Neural cell (in vitro differentiated cells): ENCODE data around the gene ZBTB48. TPM values are rescaled to one million over a fixed set of nuclear protein-coding genes. Genes with fewer than 3 reads are reported as not detected.

ENCODE experiments used
- H2AFZ ChIP-seq: fragments of 200-600, 300-800 bp; sonication (generic), shearing (Covaris generic); 2 replicates; pipeline ENCODE4 v1.6.0; 2014; ENCODE audit warnings: low read depth, mild to moderate bottlenecking, antibody characterized with exemption, low read length, moderate library complexity
- H3F3A ChIP-seq: fragments of 200-600 bp; shearing (Covaris generic); 2 replicates; pipeline ENCODE4 v1.6.1; 2016; ENCODE audit warnings: mild to moderate bottlenecking, moderate library complexity, mixed read lengths, antibody characterized with exemption, low read length; ENCODE audit not compliant: insufficient read depth, poor library complexity, severe bottlenecking
- H3K27ac ChIP-seq: fragments of 200-600, 300-800 bp; sonication (generic), shearing (Covaris generic); 2 replicates; pipeline ENCODE4 v1.5.1; 2014; ENCODE audit warnings: mild to moderate bottlenecking, low read length, moderate library complexity
- H3K27me3 ChIP-seq: fragments of 300-800, 200-600 bp; sonication (generic), shearing (Covaris generic); 2 replicates; pipeline ENCODE4 v1.6.0; 2014; ENCODE audit warnings: mild to moderate bottlenecking, low read depth, low read length, moderate library complexity; ENCODE audit not compliant: insufficient read depth
- H3K36me3 ChIP-seq: fragments of 300-800, 200-600 bp; sonication (generic), shearing (Covaris generic); 2 replicates; pipeline ENCODE4 v1.5.1; 2014; ENCODE audit warnings: mild to moderate bottlenecking, antibody characterized with exemption, low read length, moderate library complexity; ENCODE audit not compliant: insufficient read depth
- H3K4me2 ChIP-seq: fragments of 300-800, 200-600 bp; sonication (generic), shearing (Covaris generic); 2 replicates; pipeline ENCODE4 v1.6.0; 2014; ENCODE audit warnings: mild to moderate bottlenecking, low read length
- H3K4me3 ChIP-seq: fragments of 300-800, 200-600 bp; sonication (generic), shearing (Covaris generic); 2 replicates; pipeline ENCODE4 v1.5.1; 2014; ENCODE audit warnings: mild to moderate bottlenecking, low read length, moderate library complexity
- H3K79me2 ChIP-seq: fragments of 200-600 bp; shearing (Covaris generic); replicated peaks from 2 replicates; pipeline ENCODE4 v1.6.0; 2014; ENCODE audit warnings: mild to moderate bottlenecking, low read length, moderate library complexity; ENCODE audit not compliant: insufficient read depth
- H3K9ac ChIP-seq: fragments of 300-800, 200-600 bp; sonication (generic), shearing (Covaris generic); 2 replicates; pipeline ENCODE4 v1.6.1; 2016; ENCODE audit warnings: mild to moderate bottlenecking, low read length, mixed read lengths
- H3K9me2 ChIP-seq: fragments of 200-600 bp; shearing (Covaris generic); 2 replicates; pipeline ENCODE4 v1.6.1; 2016; ENCODE audit warnings: mild to moderate bottlenecking, low read length, mixed read lengths; ENCODE audit not compliant: insufficient read depth
- H3K9me3 ChIP-seq: fragments of 200-600, 300-800 bp; sonication (generic), shearing (Covaris generic); 2 replicates; pipeline ENCODE4 v1.6.1; 2016; ENCODE audit warnings: mild to moderate bottlenecking, mixed run types, low read length, moderate library complexity, mixed read lengths
- H4K20me1 ChIP-seq: fragments of 200-600 bp; shearing (Covaris generic); 2 replicates; pipeline ENCODE4 v1.6.1; 2016; ENCODE audit warnings: mild to moderate bottlenecking, mixed run types; ENCODE audit not compliant: insufficient read depth
- CTCF ChIP-seq: fragments of 450-650 bp; IDR thresholded peaks from 2 replicates; pipeline ENCODE4 v1.5.1; 2014; ENCODE audit warnings: antibody characterized with exemption, mild to moderate bottlenecking, moderate library complexity; ENCODE audit not compliant: poor library complexity, severe bottlenecking
- EP300 ChIP-seq: fragments of 450-650 bp; conservative IDR thresholded peaks from 2 replicates; pipeline ENCODE4 v1.6.1; 2014; ENCODE audit warnings: antibody characterized with exemption, mild to moderate bottlenecking, moderate library complexity; ENCODE audit not compliant: poor library complexity, severe bottlenecking
- EZH2 ChIP-seq: fragments of 200-600, 300-800 bp; shearing (Covaris generic), sonication (generic); IDR thresholded peaks from 2 replicates; pipeline ENCODE4 v1.6.1; 2014; ENCODE audit warnings: antibody characterized with exemption, low read length, borderline replicate concordance, mild to moderate bottlenecking; ENCODE audit not compliant: insufficient read depth, poor library complexity, severe bottlenecking
- MXI1 ChIP-seq: fragments of 450-650 bp; conservative IDR thresholded peaks from 2 replicates; pipeline ENCODE4 v1.6.1; 2014; ENCODE audit warnings: antibody characterized with exemption, mild to moderate bottlenecking; ENCODE audit not compliant: poor library complexity, severe bottlenecking
- POLR2AphosphoS5 ChIP-seq: IDR thresholded peaks from 2 replicates; pipeline ENCODE4 v1.6.1; 2012
- RAD21 ChIP-seq: fragments of 450-650 bp; conservative IDR thresholded peaks from 2 replicates; pipeline ENCODE4 v1.6.1; 2014; ENCODE audit warnings: antibody characterized with exemption, mild to moderate bottlenecking, moderate library complexity
- SMC3 ChIP-seq: fragments of 450-650 bp; conservative IDR thresholded peaks from 2 replicates; pipeline ENCODE4 v1.6.1; 2014; ENCODE audit warnings: antibody characterized with exemption, mild to moderate bottlenecking, moderate library complexity; ENCODE audit not compliant: poor library complexity
- polyA plus RNA-seq: library from polyadenylated mRNA; depleted of rRNA; stranded (reverse); fragments of >200 nt; gene quantifications from 2 replicates; pipeline ENCODE4 v1.2.3, GENCODE V29; 2014

Gene ZBTB48
- polyA plus RNA-seq, 1 donor from 2014 or later = 48.2 TPM

- TF ChIP-seq EZH2 (no peak), RAD21 (no peak), CTCF (no peak)
- H3K27me3 ChIP-seq = no peaks in the 10 kb centered on the region
- no peak overlapping the region for H3K9ac ChIP-seq
- H3K4me3 ChIP-seq = no peak overlapping the region
- H3K27ac ChIP-seq = no peak overlapping the region
- no peaks in the 10 kb centered on the region for H3K36me3 ChIP-seq
- H3K9me2 ChIP-seq = no peaks in the 10 kb centered on the region
- H2AFZ ChIP-seq = no peak overlapping the region
- H3F3A ChIP-seq = no peaks in the 10 kb centered on the region
- no peak overlapping the region for H3K4me2 ChIP-seq
- H3K79me2 ChIP-seq = no peaks in the 10 kb centered on the region
- H3K9me3 ChIP-seq = no peaks in the 10 kb centered on the region
- H4K20me1 ChIP-seq = no peaks in the 10 kb centered on the region
These were observed 15.4 kb downstream of the ZBTB48 start for GRCh38 chr1:6594977-6595740.

DNA sequence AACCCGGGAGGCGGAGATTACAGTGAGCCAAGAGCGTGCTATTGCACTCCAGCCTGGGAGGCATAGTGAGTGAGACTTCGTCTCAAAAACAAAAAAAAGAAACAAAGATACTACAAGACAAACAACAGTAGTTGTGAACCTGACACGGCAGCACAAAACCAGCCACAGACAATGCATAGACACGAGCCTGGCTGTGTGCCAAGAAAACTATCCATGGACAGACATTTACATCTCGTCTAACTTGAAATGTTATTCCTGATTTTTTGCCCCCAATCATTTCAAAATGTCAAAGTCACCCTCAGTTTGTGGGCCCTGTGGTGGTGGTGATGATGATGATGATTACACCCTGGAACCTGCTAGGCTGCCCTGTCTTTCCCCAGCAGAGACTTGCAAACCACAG, 16.6 kb downstream of the ZBTB48 start:
- H3K36me3 ChIP-seq = no peaks in the 10 kb centered on the region
- no peaks in the 10 kb centered on the region for H3K9me3 ChIP-seq
- H3K4me2 ChIP-seq = no peak overlapping the region
- no peaks in the 10 kb centered on the region for H3K9me2 ChIP-seq
- TF ChIP-seq EZH2 (no peak), MXI1 (no peak), SMC3 (no peak), EP300 (no peak), CTCF (no peak), POLR2AphosphoS5 (no peak)
- H3K4me3 ChIP-seq = no peak overlapping the region
- no peaks in the 10 kb centered on the region for H3F3A ChIP-seq
- no peak overlapping the region for H3K27ac ChIP-seq
- H3K9ac ChIP-seq = no peak overlapping the region
- no peaks in the 10 kb centered on the region for H4K20me1 ChIP-seq
- H2AFZ ChIP-seq = no peak overlapping the region
- H3K79me2 ChIP-seq = no peaks in the 10 kb centered on the region
- peaks cover 5% of the 10 kb centered on the region for H3K27me3 ChIP-seq
